Left ventricle myocardium superior (tissue), 1 donor: ENCODE results near the gene TDRD9. TPM values are rescaled to one million over a fixed set of nuclear protein-coding genes. Genes with fewer than 3 reads are reported as not detected.
"Not testable (repeated sequence)": the region's sequence is repeated elsewhere in the genome, so short reads cannot be mapped to it uniquely, and the experiment has no call there.

Experiments used
- ATAC-seq: fragments of 200-7000 bp; cut with Tn5 transposase; one replicate; pipeline ENCODE4 v1.9.1; 2020; ENCODE audit warnings: mild to moderate bottlenecking, moderate library complexity
- DNase-seq: peaks from one replicate; pipeline ENCODE4 v3.0.0-alpha.2; 2020
- intact Hi-C: fragments of 100-400 bp; cut with micrococcal nuclease; formaldehyde crosslinking; loops from one replicate; pipeline ENCODE4 v1.11.0; 2022
- total RNA-seq: library from RNA; stranded (reverse); fragmentation: NEBNext Ultra II Directional; extraction: Animal tissue kit (Norgen Biotek cat#: 25700); gene quantifications from one replicate; pipeline ENCODE4 v1.2.1, GENCODE V29; 2021
- donor health status: DM: no; HTN: yes; CAD: no; lungs with severe emphysema.

TDRD9 gene
- total RNA-seq, 1 donor from 2014 or later, result 2.2 TPM

GRCh38 chr14:103961928-103962578 lies 33.8 kb downstream of the TDRD9 start:
- DNase-seq (no peak), ATAC-seq (no peak)

GRCh38 chr14:103966631-103967030 lies 38.4 kb downstream of the TDRD9 start:
- intact Hi-C loops, result no loop called here
- ATAC-seq, result no peak
- DNase-seq, result no peak

More at GRCh38 chr14:103961928-103962578, 33.8 kb downstream of the TDRD9 start:
- intact Hi-C loops, result no loop called here

DNA sequence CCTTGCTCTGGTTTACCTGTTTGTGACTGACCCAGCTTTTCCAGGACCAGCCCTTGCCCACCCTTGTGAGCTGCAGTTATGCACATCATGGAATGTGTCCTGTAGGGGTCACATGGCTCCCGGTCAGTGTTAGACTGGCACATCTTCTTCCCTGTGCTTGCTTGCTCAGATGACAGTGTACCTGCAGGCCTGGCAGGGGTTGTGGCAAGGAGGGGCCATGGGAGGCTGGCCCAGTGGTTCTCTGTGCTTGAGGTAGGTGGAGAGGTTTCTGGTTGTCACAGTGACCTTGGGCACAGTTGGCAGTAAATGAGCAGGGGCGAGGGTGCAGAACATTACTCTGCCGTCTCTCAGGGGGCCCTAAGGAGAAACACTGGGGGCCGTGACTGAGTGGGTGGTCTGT lies 41.7 kb downstream of the TDRD9 start:
- ATAC-seq, result peak; percentile 52
- no peak for DNase-seq
- intact Hi-C loops, result no loop called here

- DNase-seq (no peak), ATAC-seq (peak; percentile 23)
- intact Hi-C loops, result no loop called here
These were observed 45.1 kb downstream of the TDRD9 start for GRCh38 chr14:103973354-103973753.

DNA sequence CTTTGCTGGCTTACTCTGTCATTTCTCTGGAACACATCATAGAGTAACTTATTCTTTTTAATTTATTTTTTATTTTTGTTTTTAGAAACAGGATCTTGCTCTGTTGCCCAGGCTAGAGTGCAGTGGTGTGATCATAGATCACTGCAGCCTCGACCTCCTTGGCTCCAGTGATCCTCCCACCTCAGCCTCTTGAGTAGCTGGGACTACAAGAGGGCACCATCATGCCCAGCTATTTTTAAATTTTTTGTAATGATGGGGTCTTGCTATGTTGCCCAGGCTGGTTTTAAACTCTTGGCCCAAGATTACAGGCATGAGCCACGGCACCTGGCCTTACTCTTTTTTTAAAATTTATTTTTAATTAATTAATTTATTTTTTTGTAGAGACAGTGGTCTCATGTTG lies 46.3 kb downstream of the TDRD9 start:
- DNase-seq, result no peak

GRCh38 chr14:103980623-103981238 lies 52.5 kb downstream of the TDRD9 start:
- ATAC-seq (peak; percentile 34), DNase-seq (peak; percentile 79)
- intact Hi-C loops, result not testable (repeated sequence)

More for the DNA sequence above, 46.3 kb downstream of the TDRD9 start:
- intact Hi-C loops, result no loop called here
- ATAC-seq, result no peak

GRCh38 chr14:103984196-103984595 lies 55.9 kb downstream of the TDRD9 start:
- ATAC-seq (no peak), DNase-seq (no peak)
- intact Hi-C loops, result no loop called here

DNA sequence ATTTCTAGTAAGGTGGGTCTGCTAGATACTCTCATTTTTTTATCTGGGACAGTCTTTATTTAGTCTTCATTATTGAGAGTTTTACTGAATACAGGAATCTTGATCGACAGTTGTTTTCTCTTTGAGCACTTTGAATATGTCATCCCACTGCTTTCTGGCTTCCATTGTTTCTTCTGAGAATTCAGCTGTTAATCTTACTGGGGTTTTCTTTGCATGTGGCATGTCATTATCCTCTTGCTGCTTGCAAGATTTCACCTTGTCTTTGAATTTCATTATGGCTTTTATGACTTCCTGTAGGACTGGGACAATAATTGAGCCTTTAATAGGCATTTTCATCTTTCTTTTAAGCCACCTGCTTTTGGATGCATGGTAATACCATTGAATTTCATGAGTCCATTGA lies 60.8 kb downstream of the TDRD9 start:
- ATAC-seq (no peak), DNase-seq (no peak)
- intact Hi-C loops, result no loop called here

- no peak for DNase-seq
- intact Hi-C loops, result no loop called here
- no peak for ATAC-seq
These were observed 61.7 kb downstream of the TDRD9 start for GRCh38 chr14:103989964-103990363.

GRCh38 chr14:103994535-103995184 lies 66.4 kb downstream of the TDRD9 start:
- DNase-seq, result no peak
- intact Hi-C loops, result no loop called here
- no peak for ATAC-seq

GRCh38 chr14:103995876-103996275 lies 67.6 kb downstream of the TDRD9 start:
- no peak for ATAC-seq
- intact Hi-C loops, result no loop called here
- DNase-seq, result no peak

DNA sequence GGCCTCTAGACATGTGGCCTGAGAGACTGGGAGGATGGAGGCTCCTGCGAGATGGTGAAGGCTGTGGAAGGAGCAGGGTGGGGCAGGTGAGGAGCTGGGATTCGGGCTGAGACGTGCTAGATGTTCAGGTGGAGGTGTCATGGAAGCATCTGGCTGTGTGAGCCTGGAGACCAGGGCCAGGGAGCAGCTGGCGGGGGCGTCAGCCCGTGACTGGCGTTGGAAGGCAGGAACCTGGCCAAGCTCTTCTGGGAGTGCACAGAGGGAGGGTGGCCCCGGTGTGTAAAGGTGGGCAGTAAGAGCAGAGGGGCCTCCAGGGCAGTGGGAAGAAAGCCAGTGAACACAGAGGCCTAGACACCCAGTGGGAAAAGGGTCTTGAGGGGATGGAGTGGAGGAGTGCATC lies 69.1 kb downstream of the TDRD9 start:
- ATAC-seq (no peak), DNase-seq (no peak)
- intact Hi-C loops, result no loop called here

DNA sequence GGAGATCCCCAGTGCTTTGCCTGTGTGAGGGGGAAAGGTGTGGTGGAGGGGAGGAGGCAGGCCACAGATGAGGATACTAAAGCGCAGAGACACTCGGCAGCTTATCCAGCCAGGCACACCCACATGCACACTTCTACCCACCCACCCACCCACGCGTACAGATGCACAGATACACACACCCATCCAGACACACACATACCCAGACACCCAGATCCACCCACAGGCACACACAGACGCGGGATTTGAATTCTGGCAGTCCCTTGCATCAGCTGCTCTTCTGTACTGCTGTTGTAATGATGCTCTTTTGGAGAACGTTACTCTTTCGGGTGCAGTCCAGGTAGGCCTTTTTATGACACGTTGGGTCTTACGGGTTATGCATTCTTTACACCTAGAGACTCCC lies 69.8 kb downstream of the TDRD9 start:
- no peak for DNase-seq
- intact Hi-C loops, result no loop called here
- ATAC-seq, result no peak

- no peak for ATAC-seq
- no peak for DNase-seq
- intact Hi-C loops, result no loop called here
These were observed 71.7 kb downstream of the TDRD9 start for GRCh38 chr14:103999795-104000440.

GRCh38 chr14:104001003-104001402 lies 72.7 kb downstream of the TDRD9 start:
- ATAC-seq, result peak; percentile 69
- DNase-seq, result no peak
- intact Hi-C loops, result no loop called here

- DNase-seq (no peak), ATAC-seq (no peak)
- intact Hi-C loops, result no loop called here
These were observed 75.4 kb downstream of the TDRD9 start for GRCh38 chr14:104003616-104004015.

GRCh38 chr14:104004849-104005248 lies 76.6 kb downstream of the TDRD9 start:
- intact Hi-C loops, result no loop called here
- ATAC-seq, result no peak
- DNase-seq, result no peak

GRCh38 chr14:104005489-104005888 lies 77.2 kb downstream of the TDRD9 start:
- DNase-seq, result no peak
- intact Hi-C loops, result no loop called here
- no peak for ATAC-seq

- ATAC-seq, result no peak
- intact Hi-C loops, result no loop called here
- no peak for DNase-seq
These were observed 78.9 kb downstream of the TDRD9 start for GRCh38 chr14:104007121-104007520.

GRCh38 chr14:104009297-104009696 lies 81.0 kb downstream of the TDRD9 start:
- DNase-seq, result no peak
- intact Hi-C loops, result no loop called here
- no peak for ATAC-seq
